Measurements from ENCODE around the gene FAM156B. TPM values are rescaled to one million over a fixed set of nuclear protein-coding genes. Genes with fewer than 3 reads are reported as not detected.
A peak's percentile ranks its signal among the peaks of the same experiment; 100 is the strongest.
"Not testable (repeated sequence)": the region's sequence is repeated elsewhere in the genome, so short reads cannot be mapped to it uniquely, and the experiment has no call there.

Gene FAM156B
- total RNA-seq, 2 experiments from 2014 or later = 14.5 to 16.2 TPM

- Mint-ChIP-seq H3K4me1 (ENCODE audit: low read depth) (no peaks in the 10 kb centered on the region), H3K36me3 (ENCODE audit: low read depth) (no peaks in the 10 kb centered on the region), H3K27ac (no peak overlapping the region), H3K9me3 (no peaks in the 10 kb centered on the region), H3K27me3 (no peaks in the 10 kb centered on the region), H3K4me3 (no peak overlapping the region)
- DNase-seq (no peak), ATAC-seq (no peak)
- intact Hi-C loops (cut with micrococcal nuclease) = no loop called here
- TF ChIP-seq, protein P1, sequence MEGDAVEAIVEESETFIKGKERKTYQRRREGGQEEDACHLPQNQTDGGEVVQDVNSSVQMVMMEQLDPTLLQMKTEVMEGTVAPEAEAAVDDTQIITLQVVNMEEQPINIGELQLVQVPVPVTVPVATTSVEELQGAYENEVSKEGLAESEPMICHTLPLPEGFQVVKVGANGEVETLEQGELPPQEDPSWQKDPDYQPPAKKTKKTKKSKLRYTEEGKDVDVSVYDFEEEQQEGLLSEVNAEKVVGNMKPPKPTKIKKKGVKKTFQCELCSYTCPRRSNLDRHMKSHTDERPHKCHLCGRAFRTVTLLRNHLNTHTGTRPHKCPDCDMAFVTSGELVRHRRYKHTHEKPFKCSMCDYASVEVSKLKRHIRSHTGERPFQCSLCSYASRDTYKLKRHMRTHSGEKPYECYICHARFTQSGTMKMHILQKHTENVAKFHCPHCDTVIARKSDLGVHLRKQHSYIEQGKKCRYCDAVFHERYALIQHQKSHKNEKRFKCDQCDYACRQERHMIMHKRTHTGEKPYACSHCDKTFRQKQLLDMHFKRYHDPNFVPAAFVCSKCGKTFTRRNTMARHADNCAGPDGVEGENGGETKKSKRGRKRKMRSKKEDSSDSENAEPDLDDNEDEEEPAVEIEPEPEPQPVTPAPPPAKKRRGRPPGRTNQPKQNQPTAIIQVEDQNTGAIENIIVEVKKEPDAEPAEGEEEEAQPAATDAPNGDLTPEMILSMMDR (IDR thresholded peaks at IDR 0.05) = no peak
- ChIA-PET CTCF (no interaction called here), POLR2A (no interaction called here)
Observed at GRCh38 chrX:52870046-52870445, 27.1 kb upstream of the FAM156B start.

DNA sequence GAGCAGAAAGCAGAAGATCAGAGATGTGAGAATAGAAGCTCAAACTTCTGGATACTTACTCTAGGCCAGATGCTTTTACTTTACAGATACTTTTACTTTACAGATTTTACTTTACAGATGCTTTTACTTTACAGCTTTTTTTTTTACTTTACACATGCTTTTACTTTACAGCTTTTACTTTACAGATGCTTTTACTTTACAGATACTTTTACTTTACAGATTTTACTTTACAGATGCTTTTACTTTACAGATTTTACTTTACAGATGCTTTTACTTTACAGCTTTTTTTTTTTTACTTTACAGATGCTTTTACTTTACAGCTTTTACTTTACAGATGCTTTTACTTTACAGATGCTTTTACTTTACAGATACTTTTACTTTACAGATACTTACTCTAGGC lies 23.3 kb upstream of the FAM156B start:
- DNase-seq; intact Hi-C loops (cut with micrococcal nuclease); CTCF ChIA-PET; POLR2A ChIA-PET; H3K4me1 Mint-ChIP-seq (ENCODE audit: low read depth); H3K27ac Mint-ChIP-seq; H3K36me3 Mint-ChIP-seq (ENCODE audit: low read depth); H3K9me3 Mint-ChIP-seq; H3K27me3 Mint-ChIP-seq; H3K4me3 Mint-ChIP-seq; ATAC-seq: not testable (repeated sequence)

- intact Hi-C loops (cut with micrococcal nuclease) = no loop called here
- Mint-ChIP-seq H3K27me3 (no peaks in the 10 kb centered on the region), H3K4me1 (ENCODE audit: low read depth) (no peaks in the 10 kb centered on the region), H3K36me3 (ENCODE audit: low read depth) (no peaks in the 10 kb centered on the region), H3K27ac (no peak overlapping the region), H3K4me3 (no peak overlapping the region), H3K9me3 (no peaks in the 10 kb centered on the region)
- no peak for DNase-seq
- TF ChIP-seq, protein P1 (IDR thresholded peaks at IDR 0.05) = no peak
- CTCF ChIA-PET = no interaction called here
- no peak for ATAC-seq
- POLR2A ChIA-PET = no interaction called here
Observed at GRCh38 chrX:52874661-52875060, 22.5 kb upstream of the FAM156B start.

- DNase-seq; H3K9me3 Mint-ChIP-seq; POLR2A ChIA-PET; H3K36me3 Mint-ChIP-seq (ENCODE audit: low read depth); H3K4me1 Mint-ChIP-seq (ENCODE audit: low read depth); H3K27me3 Mint-ChIP-seq; H3K27ac Mint-ChIP-seq; intact Hi-C loops (cut with micrococcal nuclease); ATAC-seq; H3K4me3 Mint-ChIP-seq: not testable (repeated sequence)
- CTCF ChIA-PET = interaction anchor here (0.5 kb wide), 1 partner anchor 308 kb away, joined by 3 read pairs; no protein-coding TSS in a partner anchor
Observed at GRCh38 chrX:52875436-52875835, 21.7 kb upstream of the FAM156B start.

DNA sequence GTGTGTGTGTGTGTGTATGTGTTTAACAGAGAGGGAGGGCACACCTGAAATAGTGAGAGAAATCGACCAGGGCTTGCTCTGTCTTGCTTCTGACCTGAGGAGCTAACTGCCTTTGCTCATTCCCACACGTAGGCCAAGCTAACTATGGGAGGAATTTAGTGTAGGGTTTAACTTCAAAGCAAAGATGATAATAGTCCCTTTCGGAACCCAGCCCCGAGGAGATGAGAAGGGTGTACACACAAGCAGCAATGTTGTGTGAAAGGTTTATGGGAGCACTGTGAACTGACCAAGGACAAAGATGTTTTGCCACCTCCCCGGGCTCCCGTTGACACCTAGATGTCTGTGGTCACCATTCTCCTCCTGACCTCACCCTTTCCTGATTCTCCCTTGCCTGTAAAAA lies 20.7 kb upstream of the FAM156B start:
- POLR2A ChIA-PET; H3K4me1 Mint-ChIP-seq (ENCODE audit: low read depth); ATAC-seq; H3K4me3 Mint-ChIP-seq; H3K27me3 Mint-ChIP-seq; H3K9me3 Mint-ChIP-seq; H3K36me3 Mint-ChIP-seq (ENCODE audit: low read depth); H3K27ac Mint-ChIP-seq; DNase-seq; intact Hi-C loops (cut with micrococcal nuclease); CTCF ChIA-PET: not testable (repeated sequence)

GRCh38 chrX:52887459-52887858 lies 9.7 kb upstream of the FAM156B start:
- H3K9me3 Mint-ChIP-seq; ATAC-seq; CTCF ChIA-PET; H3K36me3 Mint-ChIP-seq (ENCODE audit: low read depth); H3K27me3 Mint-ChIP-seq; H3K4me1 Mint-ChIP-seq (ENCODE audit: low read depth); H3K27ac Mint-ChIP-seq; POLR2A ChIA-PET; DNase-seq; intact Hi-C loops (cut with micrococcal nuclease); H3K4me3 Mint-ChIP-seq: not testable (repeated sequence)

- H3K36me3 Mint-ChIP-seq (ENCODE audit: low read depth); H3K4me3 Mint-ChIP-seq; H3K4me1 Mint-ChIP-seq (ENCODE audit: low read depth); H3K27ac Mint-ChIP-seq; H3K9me3 Mint-ChIP-seq; POLR2A ChIA-PET; ATAC-seq; intact Hi-C loops (cut with micrococcal nuclease); H3K27me3 Mint-ChIP-seq; DNase-seq; CTCF ChIA-PET: not testable (repeated sequence)
Observed at GRCh38 chrX:52888090-52888489, 9.0 kb upstream of the FAM156B start.

- H3K9me3 Mint-ChIP-seq; H3K36me3 Mint-ChIP-seq (ENCODE audit: low read depth); POLR2A ChIA-PET; H3K27ac Mint-ChIP-seq; H3K27me3 Mint-ChIP-seq; intact Hi-C loops (cut with micrococcal nuclease); DNase-seq; H3K4me3 Mint-ChIP-seq; H3K4me1 Mint-ChIP-seq (ENCODE audit: low read depth); CTCF ChIA-PET: not testable (repeated sequence)
- ATAC-seq = peak; percentile 40
Observed at GRCh38 chrX:52896438-52896837, 692 bp upstream of the FAM156B start.

DNA sequence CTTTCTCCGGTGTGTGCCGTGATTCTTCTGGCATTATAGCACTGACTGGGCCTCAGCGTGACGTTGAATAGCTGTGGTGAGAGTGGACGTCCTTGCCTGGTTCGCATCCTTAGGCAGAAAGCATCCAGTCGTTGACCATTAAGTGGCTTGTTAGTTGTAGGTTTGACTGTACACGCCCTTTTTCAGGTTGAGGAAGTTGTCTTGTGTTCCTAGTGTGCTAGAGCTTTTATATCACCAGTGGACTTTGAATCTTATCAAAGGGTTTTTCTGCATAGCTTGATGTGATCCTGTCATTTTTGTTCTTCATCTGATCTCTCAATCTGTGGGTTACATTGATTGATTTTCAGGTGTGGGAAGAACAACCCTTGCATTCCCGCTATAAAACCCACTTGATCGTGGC lies 8.4 kb downstream of the FAM156B start:
- DNase-seq; POLR2A ChIA-PET; H3K27ac Mint-ChIP-seq; ATAC-seq; H3K9me3 Mint-ChIP-seq; H3K4me3 Mint-ChIP-seq; H3K36me3 Mint-ChIP-seq (ENCODE audit: low read depth); intact Hi-C loops (cut with micrococcal nuclease); CTCF ChIA-PET; H3K27me3 Mint-ChIP-seq; H3K4me1 Mint-ChIP-seq (ENCODE audit: low read depth): not testable (repeated sequence)

- H3K27ac Mint-ChIP-seq; H3K9me3 Mint-ChIP-seq; H3K36me3 Mint-ChIP-seq (ENCODE audit: low read depth); H3K4me3 Mint-ChIP-seq; H3K27me3 Mint-ChIP-seq; H3K4me1 Mint-ChIP-seq (ENCODE audit: low read depth); DNase-seq; CTCF ChIA-PET; POLR2A ChIA-PET; ATAC-seq; intact Hi-C loops (cut with micrococcal nuclease): not testable (repeated sequence)
Observed at GRCh38 chrX:52906072-52906471, 8.9 kb downstream of the FAM156B start.

- H3K36me3 Mint-ChIP-seq (ENCODE audit: low read depth); H3K27me3 Mint-ChIP-seq; CTCF ChIA-PET; intact Hi-C loops (cut with micrococcal nuclease); ATAC-seq; H3K9me3 Mint-ChIP-seq; H3K4me3 Mint-ChIP-seq; H3K27ac Mint-ChIP-seq; POLR2A ChIA-PET; DNase-seq; H3K4me1 Mint-ChIP-seq (ENCODE audit: low read depth): not testable (repeated sequence)
Observed at GRCh38 chrX:52907137-52907536, 10.0 kb downstream of the FAM156B start.

Measured in activated CD8-positive, alpha-beta T cell treated with anti-CD3 and anti-CD28 coated beads for 36 hours (primary cell).